Nephron progenitor cell (in vitro differentiated cells): ENCODE results near the gene FNDC11.
"Not testable (repeated sequence)": the region's sequence is repeated elsewhere in the genome, so short reads cannot be mapped to it uniquely, and the experiment has no call there.

Experiments used
- DNase-seq: peaks from one replicate; pipeline ENCODE4 v3.0.0; 2021
- H3K27ac Mint-ChIP-seq: 2 replicates; pipeline ENCODE4 v1.8.0; 2021; ENCODE audit warnings: mild to moderate bottlenecking, moderate library complexity, mixed read lengths
- H3K27me3 Mint-ChIP-seq: 2 replicates; pipeline ENCODE4 v1.8.0; 2021; ENCODE audit warnings: mild to moderate bottlenecking, low read depth, mixed read lengths; ENCODE audit not compliant: poor library complexity
- H3K36me3 Mint-ChIP-seq: 2 replicates; pipeline ENCODE4 v1.8.0; 2021; ENCODE audit warnings: low read depth, mixed read lengths
- H3K4me1 Mint-ChIP-seq: 2 replicates; pipeline ENCODE4 v1.8.0; 2021; ENCODE audit warnings: mixed read lengths
- H3K4me3 Mint-ChIP-seq: 2 replicates; pipeline ENCODE4 v1.8.0; 2021; ENCODE audit warnings: mild to moderate bottlenecking, moderate library complexity, mixed read lengths
- H3K9me3 Mint-ChIP-seq: 2 replicates; pipeline ENCODE4 v1.8.0; 2021; ENCODE audit warnings: mild to moderate bottlenecking, moderate library complexity, mixed read lengths
- TF ChIP-seq, protein P1 (sequence below): fragments of 200-600 bp; sonication (generic); IDR thresholded peaks from 2 replicates; pipeline ENCODE4 v1.5.0; 2021; ENCODE audit warnings: antibody characterized with exemption

FNDC11 gene

GRCh38 chr20:63568986-63569949 lies 15.3 kb downstream of the FNDC11 start:
- no peaks in the 10 kb centered on the region for H3K36me3 Mint-ChIP-seq
- H3K27ac Mint-ChIP-seq, result no peak overlapping the region
- H3K9me3 Mint-ChIP-seq, result no peaks in the 10 kb centered on the region
- H3K27me3 Mint-ChIP-seq, result no peaks in the 10 kb centered on the region
- no peak for DNase-seq
- H3K4me1 Mint-ChIP-seq, result no peaks in the 10 kb centered on the region
- TF ChIP-seq, protein P1, sequence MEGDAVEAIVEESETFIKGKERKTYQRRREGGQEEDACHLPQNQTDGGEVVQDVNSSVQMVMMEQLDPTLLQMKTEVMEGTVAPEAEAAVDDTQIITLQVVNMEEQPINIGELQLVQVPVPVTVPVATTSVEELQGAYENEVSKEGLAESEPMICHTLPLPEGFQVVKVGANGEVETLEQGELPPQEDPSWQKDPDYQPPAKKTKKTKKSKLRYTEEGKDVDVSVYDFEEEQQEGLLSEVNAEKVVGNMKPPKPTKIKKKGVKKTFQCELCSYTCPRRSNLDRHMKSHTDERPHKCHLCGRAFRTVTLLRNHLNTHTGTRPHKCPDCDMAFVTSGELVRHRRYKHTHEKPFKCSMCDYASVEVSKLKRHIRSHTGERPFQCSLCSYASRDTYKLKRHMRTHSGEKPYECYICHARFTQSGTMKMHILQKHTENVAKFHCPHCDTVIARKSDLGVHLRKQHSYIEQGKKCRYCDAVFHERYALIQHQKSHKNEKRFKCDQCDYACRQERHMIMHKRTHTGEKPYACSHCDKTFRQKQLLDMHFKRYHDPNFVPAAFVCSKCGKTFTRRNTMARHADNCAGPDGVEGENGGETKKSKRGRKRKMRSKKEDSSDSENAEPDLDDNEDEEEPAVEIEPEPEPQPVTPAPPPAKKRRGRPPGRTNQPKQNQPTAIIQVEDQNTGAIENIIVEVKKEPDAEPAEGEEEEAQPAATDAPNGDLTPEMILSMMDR, result no peak
- no peak overlapping the region for H3K4me3 Mint-ChIP-seq

DNA sequence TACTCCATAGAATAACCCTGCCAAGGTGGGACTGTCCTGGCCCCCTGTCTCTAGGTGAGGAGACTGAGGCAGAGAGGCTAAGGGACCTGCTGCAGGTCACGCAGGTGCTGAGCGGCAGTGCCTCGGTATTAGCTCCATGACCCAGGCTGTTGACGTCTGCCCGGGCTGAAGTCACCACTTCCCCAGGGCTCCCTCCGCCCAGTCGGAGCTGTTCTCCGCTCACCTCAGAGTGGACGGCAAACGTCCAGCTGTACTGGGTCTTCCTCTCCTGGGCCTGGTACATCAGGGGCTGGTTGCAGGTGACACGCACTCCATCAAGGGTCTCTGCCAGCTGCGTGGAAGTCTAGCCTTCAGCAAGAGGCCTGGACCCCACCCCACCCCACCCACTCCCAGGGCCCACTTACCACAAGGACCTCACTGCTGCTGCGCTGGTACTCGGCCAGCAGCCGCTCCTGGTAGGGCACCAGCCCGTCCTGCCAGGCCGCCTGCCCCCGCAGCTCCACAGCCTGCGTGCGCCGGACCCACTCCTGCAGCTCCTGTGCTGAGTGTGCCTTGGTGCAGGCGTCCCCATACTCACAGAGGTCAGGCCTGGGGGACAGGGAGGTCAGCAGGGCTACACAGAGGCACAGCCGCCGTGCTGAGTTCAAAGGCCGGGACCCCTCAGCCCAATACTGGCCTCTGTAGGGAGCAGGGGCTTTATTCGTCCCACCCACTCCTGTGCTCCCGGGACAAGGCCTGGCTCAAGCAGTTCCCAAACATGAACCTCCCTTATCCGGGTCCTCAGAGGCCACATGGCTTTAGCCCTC lies 16.5 kb downstream of the FNDC11 start:
- Mint-ChIP-seq H3K27ac (no peak overlapping the region), H3K4me1 (no peaks in the 10 kb centered on the region), H3K27me3 (no peaks in the 10 kb centered on the region), H3K36me3 (no peaks in the 10 kb centered on the region), H3K4me3 (no peak overlapping the region), H3K9me3 (no peaks in the 10 kb centered on the region)
- TF ChIP-seq, protein P1, result no peak
- no peak for DNase-seq

DNA sequence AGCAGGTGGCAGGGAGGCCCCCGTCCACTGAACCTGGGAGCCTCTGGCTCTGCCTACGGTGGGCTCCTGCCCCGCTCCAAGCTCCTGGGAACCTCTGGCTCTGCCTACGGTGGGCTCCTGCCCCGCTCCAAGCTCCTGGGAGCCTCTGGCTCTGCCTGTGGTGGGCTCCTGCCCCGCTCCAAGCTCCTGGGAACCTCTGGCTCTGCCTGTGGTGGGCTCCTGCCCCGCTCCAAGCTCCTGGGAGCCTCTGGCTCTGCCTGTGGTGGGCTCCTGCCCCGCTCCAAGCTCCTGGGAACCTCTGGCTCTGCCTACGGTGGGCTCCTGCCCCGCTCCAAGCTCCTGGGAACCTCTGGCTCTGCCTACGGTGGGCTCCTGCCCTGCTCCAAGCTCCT lies 17.1 kb downstream of the FNDC11 start:
- H3K4me1 Mint-ChIP-seq, H3K27ac Mint-ChIP-seq, H3K4me3 Mint-ChIP-seq: not testable (repeated sequence)

DNA sequence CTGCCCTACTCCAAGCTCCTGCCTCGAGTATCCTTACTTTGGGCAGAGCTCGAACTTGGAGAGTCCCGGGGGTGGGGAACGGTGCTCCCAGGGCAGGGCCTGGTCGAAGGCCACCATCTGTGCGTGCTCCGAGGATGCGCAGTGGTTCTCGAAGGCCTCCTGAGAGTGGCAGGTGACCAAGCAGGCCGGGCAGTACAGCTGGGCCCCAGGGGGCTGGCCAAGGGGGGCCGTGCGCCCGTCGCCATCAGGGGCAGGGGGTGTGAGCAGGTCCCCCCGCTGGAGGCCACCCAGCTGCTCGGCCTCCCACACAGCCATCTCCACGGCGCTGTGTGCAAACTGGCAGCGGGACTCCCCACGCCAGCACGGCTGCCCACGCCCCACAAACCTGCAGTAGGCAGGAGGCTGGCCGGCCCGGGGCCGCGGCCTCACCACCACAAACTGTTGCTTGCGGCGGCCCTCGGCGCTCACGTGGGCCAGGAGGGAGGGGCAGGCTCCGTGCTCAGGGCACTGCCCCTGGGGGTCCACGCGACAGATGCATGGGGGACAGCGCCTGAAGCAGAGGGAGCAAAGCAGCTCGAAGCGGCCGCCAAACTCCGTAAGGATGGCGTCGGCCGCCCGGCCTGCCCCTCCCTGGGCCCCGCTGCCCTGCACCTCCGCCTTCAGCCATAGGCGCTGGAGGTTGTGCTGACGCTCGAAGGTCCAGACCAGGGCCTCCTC lies 18.3 kb downstream of the FNDC11 start:
- Mint-ChIP-seq H3K9me3 (no peaks in the 10 kb centered on the region), H3K27ac (no peak overlapping the region), H3K27me3 (no peaks in the 10 kb centered on the region), H3K4me1 (peaks cover 5% of the 10 kb centered on the region), H3K4me3 (no peak overlapping the region), H3K36me3 (no peaks in the 10 kb centered on the region)
- DNase-seq, result no peak
- TF ChIP-seq, protein P1, result no peak

More for the DNA sequence above, 17.1 kb downstream of the FNDC11 start:
- not testable (repeated sequence) for DNase-seq, H3K27me3 Mint-ChIP-seq, H3K9me3 Mint-ChIP-seq, H3K36me3 Mint-ChIP-seq

GRCh38 chr20:63572788-63573646 lies 19.1 kb downstream of the FNDC11 start:
- Mint-ChIP-seq H3K27me3 (peaks cover 4% of the 10 kb centered on the region), H3K4me1 (peaks cover 5% of the 10 kb centered on the region), H3K36me3 (no peaks in the 10 kb centered on the region), H3K9me3 (no peaks in the 10 kb centered on the region), H3K27ac (no peak overlapping the region), H3K4me3 (peak overlapping the region; percentile 86)
- DNase-seq, result no peak
- TF ChIP-seq, protein P1, result no peak
